Jurkat, Clone E6-1 (cell line): Measurements from ENCODE around the gene PCGF3.
A peak's percentile ranks its signal among the peaks of the same experiment; 100 is the strongest.
"Not testable (repeated sequence)": the region's sequence is repeated elsewhere in the genome, so short reads cannot be mapped to it uniquely, and the experiment has no call there.

Experiments
- DNase-seq: peaks from one replicate; pipeline ENCODE4 v3.0.0-alpha.2; 2011; ENCODE audit warnings: low read depth, low spot score
- H3K4me3 ChIP-seq: 2 replicates; pipeline ENCODE4 v1.5.1; 2011; ENCODE audit warnings: mild to moderate bottlenecking, low read length, control low read depth, moderate library complexity

PCGF3 gene

DNA sequence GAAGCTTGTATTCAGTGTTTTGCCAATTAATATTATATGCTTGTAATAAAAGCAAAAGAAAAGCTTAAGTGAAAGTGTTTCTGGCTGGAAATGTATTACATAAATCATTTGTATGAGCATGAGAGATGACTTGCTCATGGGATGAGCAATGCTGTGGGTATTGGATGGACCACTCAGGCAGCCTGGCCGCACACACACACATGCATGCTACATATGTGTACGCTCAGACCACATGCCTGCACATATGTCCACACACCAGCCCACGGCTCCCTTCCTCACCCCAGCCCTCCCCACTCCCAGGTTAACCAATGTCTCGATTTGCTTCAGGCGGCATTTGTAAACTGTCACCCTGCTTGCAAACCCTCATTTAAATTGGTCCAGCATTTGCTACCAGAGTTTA lies 64.4 kb downstream of the PCGF3 start:
- no peak overlapping the region for H3K4me3 ChIP-seq
- DNase-seq = no peak

DNA sequence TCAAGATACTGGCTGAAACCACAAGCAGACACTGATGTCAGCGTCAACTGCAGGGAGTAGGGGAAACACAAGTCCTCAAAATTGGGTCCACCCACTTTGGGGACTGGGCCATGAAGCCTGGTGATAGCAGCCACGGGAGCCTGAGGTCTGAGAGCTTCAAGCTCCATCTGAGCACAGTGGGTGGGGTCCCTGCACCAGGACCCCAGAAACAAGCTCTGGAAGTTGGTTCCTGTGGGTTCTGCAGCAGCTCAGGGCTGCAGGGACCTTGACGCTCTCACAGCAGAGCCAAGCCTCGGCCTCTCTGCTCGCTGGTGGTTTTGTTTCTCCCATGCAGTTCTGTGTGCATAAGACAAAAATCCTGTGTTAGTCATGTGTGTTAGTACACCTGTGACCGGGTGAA lies 65.8 kb downstream of the PCGF3 start:
- H3K4me3 ChIP-seq = no peak overlapping the region
- no peak for DNase-seq

DNA sequence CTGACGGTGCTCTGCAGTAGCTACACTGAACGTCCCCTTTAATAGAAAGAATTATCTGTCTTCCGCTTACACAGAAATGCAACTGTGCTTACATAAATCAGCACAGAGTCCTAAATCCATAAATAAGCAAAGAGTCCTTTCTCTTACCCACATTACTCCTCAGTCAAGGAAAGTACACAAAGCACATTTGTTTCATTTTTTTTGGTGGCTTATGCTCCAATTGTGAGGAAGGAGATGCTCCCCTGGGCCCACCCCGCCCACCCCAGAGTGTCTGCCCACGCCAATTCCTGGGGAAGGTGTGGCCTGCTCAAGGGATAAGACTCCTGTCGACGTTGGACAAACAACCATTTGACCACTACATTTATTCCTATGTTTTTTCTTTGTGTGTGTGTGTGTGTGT lies 66.5 kb downstream of the PCGF3 start:
- H3K4me3 ChIP-seq = no peak overlapping the region
- no peak for DNase-seq

DNA sequence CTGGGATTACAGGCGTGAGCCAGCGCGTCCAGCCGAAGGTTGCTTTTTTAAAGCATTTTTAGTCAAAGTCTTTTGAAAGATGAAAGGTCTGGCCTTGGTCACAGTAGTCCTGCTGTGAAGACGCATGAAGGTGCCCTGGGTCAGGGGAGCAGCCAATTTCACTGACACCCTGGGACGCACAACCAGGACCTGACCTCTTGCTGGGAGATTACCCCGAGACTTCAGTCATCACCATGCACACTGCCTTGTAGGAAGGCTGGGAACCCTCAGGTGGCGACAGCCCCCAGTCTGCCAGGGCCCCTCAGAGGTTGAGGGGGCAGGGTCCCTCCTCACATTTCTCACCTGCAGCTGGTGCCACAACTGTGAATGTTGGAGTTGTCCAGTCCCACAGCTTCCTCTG lies 67.1 kb downstream of the PCGF3 start:
- no peak overlapping the region for H3K4me3 ChIP-seq
- no peak for DNase-seq

DNA sequence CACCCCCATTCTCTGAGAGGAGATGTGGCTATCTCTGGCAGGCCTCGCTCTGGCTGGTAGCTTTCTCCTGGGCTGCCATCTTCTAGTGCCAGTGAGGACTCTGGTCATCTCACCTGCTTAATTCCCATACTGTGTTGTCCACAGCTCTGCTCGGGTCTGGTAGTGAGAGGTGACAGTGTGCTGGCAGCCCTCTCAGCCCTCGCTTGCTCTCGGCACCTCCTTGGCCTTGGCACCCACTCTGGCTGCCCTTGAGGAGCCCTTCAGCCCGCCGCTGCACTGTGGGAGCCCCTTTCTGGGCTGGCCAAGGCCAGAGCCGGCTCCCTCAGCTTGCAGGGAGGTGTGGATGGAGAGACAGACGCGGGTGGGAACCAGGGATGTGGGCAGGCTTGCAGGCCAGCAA lies 67.6 kb downstream of the PCGF3 start:
- H3K4me3 ChIP-seq = no peak overlapping the region
- no peak for DNase-seq

DNA sequence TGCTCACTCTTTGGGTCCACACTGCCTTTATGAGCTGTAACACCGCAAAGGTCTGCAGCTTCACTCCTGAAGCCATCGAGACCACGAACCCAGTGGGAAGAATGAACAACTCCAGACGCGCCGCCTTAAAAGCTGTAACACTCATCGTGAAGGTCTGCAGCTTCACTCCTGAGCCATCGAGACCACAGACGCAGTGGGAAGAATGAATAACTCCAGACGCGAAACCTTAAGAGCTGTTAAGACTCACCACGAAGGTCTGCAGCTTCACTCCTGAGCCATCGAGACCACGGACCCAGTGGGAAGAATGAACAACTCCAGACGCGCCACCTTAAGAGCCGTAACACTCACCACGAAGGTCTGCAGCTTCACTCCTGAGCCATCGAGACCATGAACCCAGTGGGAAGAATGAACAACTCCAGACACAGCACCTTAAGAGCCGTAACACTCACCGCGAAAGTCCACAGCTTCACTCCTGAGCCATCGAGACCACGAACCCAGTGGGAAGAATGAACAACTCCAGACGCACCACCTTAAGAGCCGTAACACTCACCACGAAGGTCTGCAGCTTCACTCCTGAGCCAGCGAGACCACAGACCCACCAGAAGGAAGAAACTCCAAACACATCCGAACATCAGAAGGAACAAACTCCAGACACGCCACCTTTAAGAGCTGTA lies 68.9 kb downstream of the PCGF3 start:
- DNase-seq, H3K4me3 ChIP-seq: not testable (repeated sequence)

DNA sequence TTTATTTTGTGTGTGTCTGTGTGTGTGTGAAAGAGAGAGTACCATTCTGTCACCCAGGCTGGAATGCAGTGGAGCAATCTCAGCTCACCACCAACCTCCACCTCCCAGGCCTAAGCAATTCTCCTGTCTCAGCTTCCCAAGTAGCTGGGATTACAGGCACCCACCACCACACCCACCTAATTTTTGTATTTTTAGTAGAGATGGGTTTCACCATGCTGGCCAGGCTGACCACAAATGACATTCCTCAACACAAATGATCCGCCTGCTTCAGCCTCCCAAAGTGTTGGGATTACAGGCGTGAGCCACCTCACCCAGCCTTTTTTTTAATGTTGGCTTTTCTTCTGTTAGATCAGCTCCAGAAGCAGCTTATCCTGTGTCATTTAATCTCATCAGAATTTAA lies 69.9 kb downstream of the PCGF3 start:
- not testable (repeated sequence) for H3K4me3 ChIP-seq, DNase-seq

DNA sequence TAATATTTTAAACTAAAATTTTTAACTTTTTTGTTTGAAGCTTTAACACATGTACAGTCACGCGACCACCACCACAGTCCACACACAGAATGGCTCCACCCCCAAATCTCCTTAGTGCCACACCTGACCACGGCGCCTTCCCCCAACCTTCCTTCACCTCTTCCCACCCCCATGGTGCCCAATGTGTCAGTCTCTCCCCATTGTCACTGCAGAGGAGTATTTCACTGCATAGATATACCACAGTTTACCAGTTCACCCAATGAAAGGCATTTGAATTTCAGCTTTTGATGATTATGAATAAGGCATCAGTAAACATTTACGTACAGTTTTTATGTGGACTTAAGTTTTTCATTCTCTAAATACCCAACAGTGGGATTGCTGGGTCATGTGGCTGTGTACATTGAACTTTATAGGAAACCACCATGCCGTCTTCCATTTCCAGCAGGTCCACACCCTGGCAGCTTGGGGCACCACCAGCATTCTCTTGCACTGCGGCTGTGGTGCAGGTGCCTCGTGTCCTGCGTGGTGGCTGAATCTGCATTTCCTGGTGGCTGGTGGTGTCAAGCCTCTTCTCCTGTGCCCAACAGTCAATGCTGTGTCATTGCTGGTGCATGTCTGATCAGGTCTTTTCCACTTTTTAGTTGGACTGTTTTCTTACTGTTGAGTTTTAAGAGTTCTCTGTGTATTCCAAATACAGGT lies 71.3 kb downstream of the PCGF3 start:
- no peak for DNase-seq
- H3K4me3 ChIP-seq = no peak overlapping the region

DNA sequence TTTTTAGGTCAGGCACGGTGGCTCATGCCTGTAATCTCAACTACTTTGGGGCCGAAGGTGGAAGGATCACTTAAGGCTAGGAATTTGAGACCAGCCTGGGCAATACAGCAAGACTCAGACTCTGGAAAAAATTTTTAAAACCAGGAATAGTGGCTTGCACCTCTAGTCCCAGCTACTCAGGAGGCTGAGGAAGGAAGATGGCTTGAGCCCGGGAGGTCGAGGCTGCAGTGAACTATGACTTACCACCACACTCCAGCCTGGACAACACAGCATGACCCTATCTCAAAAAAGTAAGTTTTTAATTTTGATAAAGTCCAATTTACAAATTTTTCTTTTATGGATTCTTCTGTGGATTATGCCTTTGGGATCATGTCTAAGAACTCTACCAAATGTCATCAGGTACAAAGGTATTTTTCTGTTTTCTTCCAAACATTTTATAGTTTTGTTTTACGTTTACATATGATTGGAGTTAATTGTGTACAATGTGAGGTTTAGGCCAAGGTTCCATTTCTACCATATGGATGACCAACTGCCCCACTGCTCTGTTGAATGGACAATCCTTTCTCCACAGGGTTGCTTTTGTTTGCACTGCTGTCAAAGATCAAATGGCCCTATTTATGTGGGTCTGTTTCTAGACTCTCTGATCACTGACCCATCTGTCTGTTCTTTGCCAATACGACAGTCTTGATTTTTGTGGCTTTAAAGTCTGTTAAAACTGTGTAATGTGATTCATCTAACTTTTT lies 72.1 kb downstream of the PCGF3 start:
- H3K4me3 ChIP-seq = no peak overlapping the region
- no peak for DNase-seq

DNA sequence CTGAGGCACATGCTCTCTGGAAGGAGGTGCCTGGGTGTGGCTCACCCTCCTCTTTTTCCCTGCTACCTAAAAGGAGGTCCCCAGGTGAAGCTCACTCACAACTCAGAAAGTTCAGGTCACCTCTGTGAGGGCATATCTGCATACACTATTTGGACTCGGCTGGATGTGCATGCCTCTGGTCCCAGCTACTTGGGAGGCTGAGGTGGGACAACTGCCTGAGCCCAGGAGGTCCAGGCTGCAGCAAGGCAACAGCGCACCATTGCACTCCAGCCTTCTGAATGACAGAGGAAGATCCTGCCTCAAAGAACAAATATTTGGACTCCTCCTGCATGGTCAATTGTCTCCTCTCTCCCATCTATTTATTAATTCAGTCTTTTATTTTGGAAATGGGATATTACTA lies 73.9 kb downstream of the PCGF3 start:
- H3K4me3 ChIP-seq = no peak overlapping the region
- DNase-seq = no peak

DNA sequence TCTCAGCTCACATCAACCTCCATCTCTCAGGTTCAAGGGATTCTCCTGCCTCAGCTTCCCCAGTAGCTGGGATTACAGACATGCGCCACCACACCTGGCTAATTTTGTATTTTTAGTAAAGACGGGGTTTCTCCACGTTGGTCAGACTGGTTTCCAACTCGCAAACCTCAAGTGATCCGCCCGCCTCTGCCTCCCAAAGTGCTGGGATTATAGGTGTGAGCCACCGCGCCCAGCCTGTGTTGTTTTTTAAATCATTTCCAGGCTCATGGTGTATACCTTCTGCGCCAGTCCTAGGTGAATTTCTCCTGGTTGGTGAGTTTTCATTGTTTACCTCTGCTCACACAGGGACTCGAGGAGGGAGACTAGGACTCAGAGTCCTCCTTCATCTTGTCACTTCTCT lies 74.6 kb downstream of the PCGF3 start:
- not testable (repeated sequence) for DNase-seq
- H3K4me3 ChIP-seq = peak overlapping the region; percentile 89

DNA sequence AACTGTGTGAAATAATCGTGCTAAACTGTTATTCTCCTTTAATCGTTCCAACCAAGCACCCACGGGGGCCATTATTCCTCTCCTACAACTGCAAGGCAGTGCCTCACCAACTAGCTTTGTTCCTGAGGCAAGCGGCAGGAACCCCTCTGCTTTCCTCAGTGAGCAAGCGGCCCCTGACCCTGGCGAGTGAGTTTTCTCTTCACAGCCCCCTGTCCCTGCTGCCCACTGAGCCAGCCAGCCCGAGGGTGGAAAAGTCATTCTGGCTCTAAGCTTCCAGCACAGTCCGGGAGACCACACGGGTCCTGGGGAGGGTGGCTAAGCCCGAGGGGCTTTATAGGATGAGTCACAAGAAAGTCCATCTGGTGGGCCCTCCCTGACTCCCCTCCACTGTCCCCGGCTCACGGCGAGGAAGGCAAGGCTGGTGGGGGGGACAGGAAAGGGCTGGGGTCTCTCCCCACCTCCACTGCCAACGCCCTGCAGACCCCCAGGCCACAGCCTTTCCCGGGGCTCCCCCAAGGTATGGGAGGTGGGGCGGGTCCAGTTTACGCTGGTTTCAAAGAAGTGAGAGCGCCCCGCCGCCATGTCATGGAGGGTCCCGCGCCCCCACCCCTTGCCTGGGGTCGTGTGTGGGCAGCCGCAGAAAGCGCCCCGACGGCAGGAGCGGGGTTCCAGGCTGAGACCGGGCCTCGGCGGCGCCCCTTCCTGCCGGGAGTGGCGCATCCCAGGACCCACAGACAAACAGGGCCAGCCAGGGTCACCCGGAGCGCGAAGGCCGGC lies 75.3 kb downstream of the PCGF3 start:
- no peak for DNase-seq
- peak overlapping the region; percentile 89 for H3K4me3 ChIP-seq

DNA sequence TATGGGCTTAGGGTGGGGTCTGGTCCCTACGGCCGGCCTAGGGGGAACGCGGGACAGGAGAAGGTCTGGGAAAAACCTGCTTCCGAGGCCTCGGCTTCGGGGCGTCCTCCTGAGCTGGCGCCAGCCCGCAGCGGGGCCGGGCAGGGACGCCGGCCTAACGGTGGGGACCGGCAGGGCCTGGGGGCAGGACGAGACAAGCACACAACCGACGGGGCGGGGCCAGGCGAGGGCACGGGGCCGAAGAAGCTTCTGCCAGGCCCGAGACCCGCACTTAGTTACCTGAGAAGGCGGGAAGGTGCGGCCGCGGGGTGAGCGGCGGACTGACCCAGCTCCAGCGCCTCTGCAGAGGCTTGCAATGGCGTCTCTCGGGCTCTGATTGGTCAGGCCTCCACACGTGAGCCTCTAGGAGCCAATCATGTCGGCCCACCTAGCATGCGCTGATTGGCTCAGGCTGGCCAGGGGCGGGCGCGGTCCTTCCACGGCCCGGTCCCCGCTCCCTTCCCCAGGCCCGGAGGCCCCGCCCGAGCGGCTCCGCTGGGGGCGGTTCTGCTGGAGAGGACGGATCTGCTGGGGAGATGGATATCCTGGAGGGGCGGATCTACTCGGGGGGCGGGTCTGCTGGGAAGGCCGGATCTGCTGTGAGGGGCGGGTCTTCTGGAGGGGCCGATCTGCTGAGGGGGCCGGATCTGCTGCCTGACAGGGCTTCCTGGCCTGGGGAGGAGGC lies 76.0 kb downstream of the PCGF3 start:
- DNase-seq = peak; percentile 98
- peak overlapping the region; percentile 89 for H3K4me3 ChIP-seq

DNA sequence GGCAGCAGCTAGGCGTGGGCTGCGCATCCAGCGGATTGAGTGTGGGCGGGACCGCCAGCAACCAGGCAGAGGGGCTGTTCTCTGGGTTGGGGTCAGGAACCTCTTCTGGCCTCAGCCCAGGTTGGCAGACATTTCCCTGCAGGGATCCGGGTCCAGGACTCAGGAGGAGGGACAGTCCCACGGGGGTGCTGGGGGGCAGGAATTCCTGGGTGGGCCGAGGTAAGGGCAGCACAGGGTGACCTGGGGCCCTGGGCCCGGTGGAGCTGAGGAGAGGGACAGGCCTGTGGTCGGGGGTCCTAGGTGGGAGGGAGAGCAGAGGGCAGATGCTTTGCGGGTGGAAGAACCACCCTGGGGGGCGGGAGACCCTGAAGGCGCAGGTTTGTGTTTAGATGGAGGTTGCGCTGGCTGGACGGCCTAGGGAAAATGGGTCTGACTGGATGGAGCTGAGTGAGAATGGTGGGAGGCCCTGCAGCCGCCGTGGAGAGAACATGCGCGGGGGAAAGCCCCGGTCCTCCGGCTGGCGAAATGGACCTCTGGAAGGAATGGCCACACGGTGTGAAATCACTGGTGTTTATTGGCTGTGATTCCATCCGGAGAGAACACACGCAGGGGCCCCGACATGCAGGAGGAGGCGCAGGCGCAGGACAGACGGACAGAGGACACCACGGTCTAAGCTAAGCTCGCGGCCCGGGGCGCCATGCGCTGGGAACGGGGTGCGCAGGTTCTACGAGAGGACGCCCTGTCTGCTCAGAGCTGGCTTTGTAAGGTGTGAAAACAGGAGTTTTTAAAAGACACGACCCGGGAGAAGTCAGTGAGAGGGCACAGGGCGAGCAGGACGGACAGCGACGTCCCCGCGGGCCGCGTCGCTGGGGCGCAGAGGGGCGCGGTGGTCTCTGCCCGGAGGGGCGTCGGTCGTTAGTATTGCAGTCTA lies 79.0 kb downstream of the PCGF3 start:
- no peak overlapping the region for H3K4me3 ChIP-seq
- no peak for DNase-seq

DNA sequence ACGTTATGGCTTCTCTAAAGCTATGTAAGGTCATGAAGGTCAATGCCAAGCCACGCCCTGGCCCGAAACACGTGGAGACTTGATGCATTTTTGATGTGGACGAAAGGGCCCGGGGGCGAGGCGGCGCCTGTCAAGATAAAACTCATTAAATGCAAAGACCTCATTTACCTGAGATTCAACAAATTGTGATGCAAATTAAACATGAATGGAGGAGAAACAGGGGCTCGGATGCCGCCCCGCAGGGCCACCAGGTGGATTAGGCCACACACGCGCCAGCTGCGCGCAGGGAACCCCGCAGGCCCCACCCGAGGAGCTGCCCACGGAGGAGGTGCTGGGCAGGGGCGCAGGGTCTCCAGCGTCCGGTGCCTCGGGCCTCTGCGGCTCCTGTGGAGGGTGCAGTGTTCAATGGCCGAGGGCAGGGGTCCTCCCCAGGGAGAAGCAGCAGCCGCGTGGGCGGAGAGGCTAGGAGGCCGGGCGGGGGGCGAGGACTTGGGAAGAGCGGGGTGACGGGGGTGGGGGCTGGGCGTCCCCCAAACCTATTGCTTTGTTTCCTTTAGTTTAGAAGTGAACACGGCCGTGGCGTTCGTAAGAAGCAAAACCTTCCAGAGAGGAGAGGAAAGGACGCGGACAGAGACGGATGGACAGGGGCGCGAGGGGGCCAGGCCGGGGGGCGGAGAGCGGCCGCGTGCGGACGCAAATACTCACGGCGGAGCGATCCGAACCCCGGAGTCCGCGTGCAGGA lies 79.9 kb downstream of the PCGF3 start:
- H3K4me3 ChIP-seq = no peak overlapping the region
- DNase-seq = no peak

DNA sequence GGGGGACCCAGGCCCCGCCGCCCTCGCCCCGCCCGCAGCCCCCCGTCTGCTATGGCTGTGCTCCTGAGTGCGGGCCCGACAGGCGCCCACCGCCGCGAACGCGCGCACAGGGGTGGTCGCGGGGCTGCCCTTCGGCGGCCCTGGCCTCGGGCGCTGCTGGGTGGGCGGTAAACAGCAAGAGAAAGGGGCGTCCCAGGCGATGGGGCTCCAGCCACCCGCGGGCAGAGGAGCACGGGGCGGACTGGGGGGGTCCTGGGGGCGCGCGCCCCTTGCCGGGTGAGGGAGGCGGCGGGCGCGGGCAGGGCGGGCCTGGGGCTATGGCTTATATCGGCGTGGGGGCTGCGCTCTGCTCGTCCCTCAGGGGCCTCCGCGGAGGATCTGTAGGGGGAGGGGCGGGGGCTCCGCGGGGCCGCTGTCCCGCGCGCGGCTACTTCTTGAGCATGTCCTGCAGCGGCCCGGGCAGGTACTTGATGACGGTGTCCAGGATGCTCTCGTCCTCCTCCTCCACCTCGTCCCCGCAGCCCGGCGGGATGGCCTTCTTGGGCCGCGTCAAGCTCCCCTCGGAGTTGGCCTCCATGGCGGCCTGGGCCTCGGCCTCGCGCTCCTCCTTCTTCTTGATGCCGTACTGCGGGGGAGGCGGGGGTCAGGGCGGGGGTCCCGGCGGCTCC lies 80.6 kb downstream of the PCGF3 start:
- no peak for DNase-seq
- H3K4me3 ChIP-seq = no peak overlapping the region

DNA sequence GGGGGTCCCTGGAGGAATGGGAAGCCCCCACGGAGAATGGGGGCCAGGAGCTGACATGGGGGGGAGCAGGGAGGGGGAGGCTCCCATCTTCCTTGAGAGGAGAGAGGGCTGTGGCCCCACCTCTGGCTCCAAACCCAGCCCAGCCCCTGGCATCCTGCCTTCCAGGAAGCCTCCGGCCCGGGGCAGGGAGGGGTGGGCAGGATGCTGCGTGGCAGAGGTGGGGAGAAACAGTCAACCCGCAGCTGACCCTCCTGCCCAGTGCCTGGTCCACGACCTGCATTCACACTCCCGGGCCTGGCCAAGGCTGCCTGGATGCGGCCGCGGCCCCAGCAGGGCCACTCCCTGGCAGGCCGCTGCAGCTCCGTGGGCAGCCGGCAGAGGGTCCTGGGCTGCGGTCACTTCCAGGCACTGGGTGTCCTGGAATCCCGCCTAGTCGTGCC lies 81.2 kb downstream of the PCGF3 start:
- no peak for DNase-seq
- no peak overlapping the region for H3K4me3 ChIP-seq
